Measurements from ENCODE around the gene NTN4.

Gene NTN4

GRCh38 chr12:95703986-95704385, 86.6 kb downstream of the NTN4 start:
- in situ Hi-C loops (cut with MboI; ENCODE audit: low sequenced_read_pairs, unreplicated experiment), result no loop called here
- TF ChIP-seq CTCF (IDR thresholded peaks at IDR 0.05; ENCODE audit: borderline replicate concordance, control extremely low read depth, extremely low read depth, insufficient read depth, missing control alignments), result no peak
- no peak for DNase-seq (ENCODE audit: low spot score)

GRCh38 chr12:95701722-95702418, 88.7 kb downstream of the NTN4 start:
- no peak for DNase-seq (ENCODE audit: low spot score)
- in situ Hi-C loops (cut with MboI; ENCODE audit: low sequenced_read_pairs, unreplicated experiment), result no loop called here
- no peak for TF ChIP-seq CTCF (IDR thresholded peaks at IDR 0.05; ENCODE audit: borderline replicate concordance, control extremely low read depth, extremely low read depth, insufficient read depth, missing control alignments)

GRCh38 chr12:95701275-95701674, 89.3 kb downstream of the NTN4 start:
- in situ Hi-C loops (cut with MboI; ENCODE audit: low sequenced_read_pairs, unreplicated experiment), result no loop called here
- no peak for TF ChIP-seq CTCF (IDR thresholded peaks at IDR 0.05; ENCODE audit: borderline replicate concordance, control extremely low read depth, extremely low read depth, insufficient read depth, missing control alignments)
- DNase-seq (ENCODE audit: low spot score), result no peak

- DNase-seq (ENCODE audit: low spot score), result peak; percentile 66
- no peak for TF ChIP-seq CTCF (IDR thresholded peaks at IDR 0.05; ENCODE audit: borderline replicate concordance, control extremely low read depth, extremely low read depth, insufficient read depth, missing control alignments)
- in situ Hi-C loops (cut with MboI; ENCODE audit: low sequenced_read_pairs, unreplicated experiment), result no loop called here
Measured at GRCh38 chr12:95700316-95700785, 90.2 kb downstream of the NTN4 start.

GRCh38 chr12:95699579-95699978, 91.0 kb downstream of the NTN4 start:
- TF ChIP-seq CTCF (IDR thresholded peaks at IDR 0.05; ENCODE audit: borderline replicate concordance, control extremely low read depth, extremely low read depth, insufficient read depth, missing control alignments), result no peak
- DNase-seq (ENCODE audit: low spot score), result no peak
- in situ Hi-C loops (cut with MboI; ENCODE audit: low sequenced_read_pairs, unreplicated experiment), result no loop called here

- in situ Hi-C loops (cut with MboI; ENCODE audit: low sequenced_read_pairs, unreplicated experiment), result no loop called here
- TF ChIP-seq CTCF (IDR thresholded peaks at IDR 0.05; ENCODE audit: borderline replicate concordance, control extremely low read depth, extremely low read depth, insufficient read depth, missing control alignments), result no peak
- no peak for DNase-seq (ENCODE audit: low spot score)
Measured at GRCh38 chr12:95694136-95694535, 96.4 kb downstream of the NTN4 start.

Measured in GM13976 (cell line).